T-helper 17 cell (primary cell): ENCODE data around the gene IL17A. TPM values are rescaled to one million over a fixed set of nuclear protein-coding genes. Genes with fewer than 3 reads are reported as not detected.

Source experiments
- total RNA-seq, 4 donors: library from RNA in 2 of 4; stranded (reverse) in 2 of 4; gene quantifications; one replicate each; pipeline ENCODE4 v1.2.3 and lab custom pipeline; 2022 to 2026

IL17A gene
- total RNA-seq, 2 donors from 2014 or later = 0.50 to 0.68 TPM

Other genes with a start within 250 kb of the IL17A start
- gene PKHD1, start 98.8 kb upstream of the IL17A start, total RNA-seq = under 1 TPM in 1 of 2 donors, not detected in 1; 0.02 TPM
- gene IL17F, start 58.1 kb downstream of the IL17A start, total RNA-seq = under 1 TPM; 0.35 to 0.68 TPM
- 10 to 100 TPM; 20.3 to 24.3 TPM for gene MCM3, start 98.4 kb downstream of the IL17A start, total RNA-seq
- gene PAQR8, start 175.8 kb downstream of the IL17A start, total RNA-seq = 1 to 10 TPM; 3.6 to 7.7 TPM
- gene EFHC1, start 234.0 kb downstream of the IL17A start, total RNA-seq = 1 to 10 TPM; 5.3 to 7.5 TPM